K562 (cell line): ENCODE data around the gene PABPC1L. TPM values are rescaled to one million over a fixed set of nuclear protein-coding genes. Genes with fewer than 3 reads are reported as not detected.

Source experiments
- ATAC-seq: fragments of 200-7000 bp; cut with Tn5 transposase; 3 replicates; pipeline ENCODE4 v1.9.1; 2020; ENCODE audit warnings: moderate library complexity
- BruUV-seq: library from RNA; stranded (reverse); fragments of 400-500 nt; replicated peaks from 2 replicates; lab custom pipeline; 2021; lab: Mats Ljungman, UMichigan
- CTCF ChIA-PET: fragments of 300-600 bp; formaldehyde crosslinking; extraction: SDS; loops from one replicate; lab custom pipeline; 2021; ENCODE audit warnings: low intra/inter-chr PET ratio; lab: Yijun Ruan, JAX
- POLR2A ChIA-PET: fragments of 300-600, 350-650 bp; sonication (Branson Sonifier 250); formaldehyde crosslinking; extraction: SDS; loops from one replicate; lab custom pipeline; 2021; ENCODE audit warnings: antibody characterized with exemption, inconsistent platforms; lab: Yijun Ruan, JAX
- DNase-seq, 4 experiments: peaks; one replicate each; pipeline versions ENCODE4 v3.0.0 to v3.0.0-alpha.2; 2011 to 2018; ENCODE audit warnings: low spot score in 3 of 4, mixed read lengths in 3 of 4; ENCODE audit errors: extremely low read depth in 1 of 4
- FAIRE-seq: peaks from 2 replicates; lab custom pipeline; 2011; peaks lifted over from hg19 to GRCh38; lab: Jason Lieb, UNC
- H2AFZ ChIP-seq: 2 replicates; pipeline ENCODE4 v1.6.0; 2011; ENCODE audit warnings: low read depth, low read length, control low read depth, inconsistent platforms
- H3K27ac ChIP-seq: fragments of 200-600 bp; 3 replicates; pipeline ENCODE4 v1.8.0; 2011; ENCODE audit warnings: low read depth, mild to moderate bottlenecking, control low read depth, inconsistent platforms, low read length, moderate library complexity, mixed read lengths; ENCODE audit errors: extremely low read depth
- H3K27me3 ChIP-seq, 2 experiments: fragments of 300-600 bp in 1 of 2; 2 replicates in 1 of 2; 3 replicates in 1 of 2; pipeline versions ENCODE4 v1.6.0 to v1.8.0; 2011; ENCODE audit warnings: inconsistent platforms in 2 of 2, low read length in 2 of 2, mild to moderate bottlenecking in 1 of 2, mixed read lengths in 1 of 2, moderate library complexity in 1 of 2; ENCODE audit not compliant: control insufficient read depth in 2 of 2, insufficient read depth in 2 of 2
- H3K36me3 ChIP-seq: fragments of 300-600 bp; 3 replicates; pipeline ENCODE4 v1.8.0; 2011; ENCODE audit warnings: mild to moderate bottlenecking, low read length, inconsistent platforms; ENCODE audit not compliant: control insufficient read depth, insufficient read depth
- H3K4me1 ChIP-seq, 2 experiments: fragments of 200-600 bp in 1 of 2; replicated peaks in 1 of 2; 2 replicates in 1 of 2; 3 replicates in 1 of 2; pipeline versions ENCODE4 v1.5.1 to v1.8.0; 2011; ENCODE audit warnings: inconsistent platforms in 2 of 2, low read length in 2 of 2, mild to moderate bottlenecking in 1 of 2, mixed read lengths in 1 of 2, moderate library complexity in 1 of 2; ENCODE audit not compliant: control insufficient read depth in 2 of 2, insufficient read depth in 2 of 2
- H3K4me2 ChIP-seq: 2 replicates; pipeline ENCODE4 v1.6.1; 2011; ENCODE audit warnings: low read length, control low read depth, inconsistent platforms, mixed read lengths; ENCODE audit not compliant: insufficient read depth
- H3K4me3 ChIP-seq: fragments of 200-600 bp; sonication (generic), shearing (Covaris generic); 2 replicates; pipeline ENCODE4 v1.5.1; 2016; ENCODE audit warnings: control low read depth, inconsistent platforms
- H3K79me2 ChIP-seq: fragments of 200-600 bp; 3 replicates; pipeline ENCODE4 v1.8.0; 2011; ENCODE audit warnings: low read length, inconsistent platforms; ENCODE audit not compliant: control insufficient read depth, insufficient read depth
- H3K9ac ChIP-seq, 2 experiments: 2 replicates each; pipeline versions ENCODE4 v1.6.0 to v1.6.1; 2011; ENCODE audit warnings: low read depth in 2 of 2, low read length in 2 of 2, control low read depth in 1 of 2, inconsistent platforms in 1 of 2, mild to moderate bottlenecking in 1 of 2, mixed read lengths in 1 of 2; ENCODE audit not compliant: insufficient read depth in 1 of 2
- H3K9me1 ChIP-seq: one replicate; pipeline ENCODE4 v1.6.0; 2011; ENCODE audit warnings: inconsistent platforms, mild to moderate bottlenecking, low read length, moderate library complexity; ENCODE audit not compliant: control insufficient read depth, insufficient read depth
- H3K9me3 ChIP-seq: replicated peaks from 2 replicates; pipeline ENCODE4 v1.5.1; 2011; ENCODE audit warnings: low read depth, low read length, inconsistent platforms; ENCODE audit not compliant: control insufficient read depth, insufficient read depth
- H4K20me1 ChIP-seq: replicated peaks from 2 replicates; pipeline ENCODE4 v1.6.1; 2011; ENCODE audit warnings: low read length, inconsistent platforms, mixed read lengths; ENCODE audit not compliant: control insufficient read depth, insufficient read depth
- ADNP ChIP-seq: fragments of 200-800 bp; sonication (Bioruptor generic); IDR thresholded peaks from 2 replicates; pipeline ENCODE4 v1.6.1; 2016; ENCODE audit warnings: missing genetic modification characterization, missing compliant biosample characterization
- BACH1 ChIP-seq: fragments of 200-800 bp; sonication (Bioruptor generic); IDR thresholded peaks from 2 replicates; pipeline ENCODE4 v1.6.1; 2016; ENCODE audit warnings: missing genetic modification characterization, missing compliant biosample characterization
- BCOR ChIP-seq: fragments of 450-650 bp; IDR thresholded peaks from 2 replicates; pipeline ENCODE4 v1.6.1; 2016
- HDAC2 ChIP-seq: fragments of 450-650 bp; IDR thresholded peaks from 2 replicates; pipeline ENCODE4 v1.6.1; 2016; ENCODE audit warnings: mild to moderate bottlenecking
- KDM1A ChIP-seq, 2 experiments: fragments of 450-650 bp; IDR thresholded peaks; 2 replicates each; pipeline ENCODE4 v1.6.1; 2016; ENCODE audit warnings: mild to moderate bottlenecking in 2 of 2
- NEUROD1 ChIP-seq: fragments of 150-350 bp; IDR thresholded peaks from 2 replicates; pipeline ENCODE4 v1.6.1; 2014; ENCODE audit warnings: borderline replicate concordance, low read length, low read depth; ENCODE audit not compliant: partially characterized antibody
- RBM25 ChIP-seq: fragments of 200-400 bp; formaldehyde crosslinking; IDR thresholded peaks from 2 replicates; pipeline ENCODE4 v1.6.1; 2018; ENCODE audit warnings: low read length, low read depth, moderate library complexity; ENCODE audit not compliant: severe bottlenecking
- SMARCA5 ChIP-seq: fragments of 450-650 bp; IDR thresholded peaks from 2 replicates; pipeline ENCODE4 v1.6.1; 2016
- ZNF589 ChIP-seq: fragments of 200-800 bp; sonication (Bioruptor generic); IDR thresholded peaks from 2 replicates; pipeline ENCODE4 v1.6.1; 2016; ENCODE audit warnings: low read depth, missing genetic modification characterization, missing compliant biosample characterization
- ZNF766 ChIP-seq: fragments of 200-800 bp; sonication (Bioruptor generic); conservative IDR thresholded peaks from 2 replicates; pipeline ENCODE4 v1.6.1; 2016; ENCODE audit warnings: missing genetic modification characterization, missing compliant biosample characterization
- WGBS: fragments of 100-300 bp; shearing (Covaris generic); methylation state at CpG from one replicate; pipeline ENCODE4 v1.1.6; 2016; ENCODE audit warnings: low coverage, mixed read lengths; ENCODE audit not compliant: insufficient coverage; ENCODE audit errors: missing lambda C conversion rate; 5-methylcytosine and 5-hydroxymethylcytosine counted together
- in situ Hi-C: fragments of 300-500 bp; cut with MboI; formaldehyde crosslinking; loops from 4 replicates; pipeline ENCODE4 v1.15.0; 2018; ENCODE audit warnings: inconsistent platforms, mixed read lengths
- intact Hi-C: fragments of 100-400 bp; cut with micrococcal nuclease; formaldehyde crosslinking; loops from 2 replicates; pipeline ENCODE4 v1.14.2; 2022
- polyA plus RNA-seq, 8 experiments: library from polyadenylated mRNA; depleted of rRNA in 4 of 8; stranded (reverse) in 5 of 8; unstranded in 3 of 8; fragments of >200 nt; fragmentation: Nextera tagmentation in 2 of 8; fragmentation: Illumina TruSeq in 1 of 8; extraction: Ambion mirVana in 2 of 8; extraction: Trizol in 1 of 8; gene quantifications; 2 replicates each; pipeline versions ENCODE4 v1.2.1 to v1.2.3, GENCODE V29; 2011 to 2014; ENCODE audit warnings: inconsistent platforms in 1 of 8, missing spikeins in 1 of 8
- total RNA-seq, 7 experiments: library from RNA; depleted of rRNA in 6 of 7; stranded (reverse); fragments of >200 nt in 6 of 7; fragmentation: Illumina TruSeq in 2 of 7; extraction: Trizol in 2 of 7; gene quantifications; 2 replicates each; pipeline versions ENCODE4 v1.2.1 to v1.2.3, GENCODE V29; 2011 to 2021; ENCODE audit warnings: low replicate concordance in 1 of 7
- TF ChIP-seq, protein P1 (sequence below): IDR thresholded peaks from 2 replicates; pipeline ENCODE4 v1.6.1; 2011; ENCODE audit warnings: borderline replicate concordance, low read depth, mild to moderate bottlenecking, moderate library complexity, low read length; ENCODE audit not compliant: insufficient read depth, poor library complexity, severe bottlenecking
- TF ChIP-seq, protein P2 (sequence below), 2 experiments: IDR thresholded peaks; 2 replicates each; pipeline ENCODE4 v1.6.1; 2012; ENCODE audit warnings: improper control_type of control experiment in 2 of 2, low read depth in 2 of 2, low read length in 2 of 2, borderline replicate concordance in 1 of 2

PABPC1L gene
- total and polyA plus RNA-seq, 9 of the 15 experiments (the other 6 are each of a cell fraction or from before 2014, with no cell fraction given), result 6.0 to 90.3 (median 15.8) TPM

DNA sequence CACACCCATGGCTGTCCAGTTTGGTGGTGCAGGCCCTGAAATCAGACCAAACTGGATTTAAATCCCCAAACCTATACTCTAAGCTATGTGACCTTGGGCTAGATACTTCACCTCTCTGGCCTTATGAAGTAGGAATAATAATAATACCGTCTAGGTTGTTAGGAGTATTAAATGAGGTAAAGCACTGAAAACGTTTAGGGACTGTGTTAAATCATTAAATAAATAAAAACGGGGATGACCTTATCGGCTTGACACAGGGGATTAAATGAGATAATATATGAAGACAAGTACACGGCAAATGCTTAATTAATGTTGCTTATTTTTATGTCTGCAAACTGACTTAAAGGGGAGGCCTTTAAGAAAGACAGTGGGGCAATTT lies 55.8 kb downstream of the PABPC1L start:
- FAIRE-seq, result no peak
- peaks cover 24 to 60% of the 10 kb centered on the region in 2 experiments for H3K4me1 ChIP-seq
- BruUV-seq, result TSS peak; percentile 92

More for the DNA sequence above, 55.8 kb downstream of the PABPC1L start:
- peak overlapping the region; percentile 92 for H3K27ac ChIP-seq
- peak; percentile 70; the same call in 1 of the 2 replicates for TF ChIP-seq SMARCA5
- TF ChIP-seq, protein P1, sequence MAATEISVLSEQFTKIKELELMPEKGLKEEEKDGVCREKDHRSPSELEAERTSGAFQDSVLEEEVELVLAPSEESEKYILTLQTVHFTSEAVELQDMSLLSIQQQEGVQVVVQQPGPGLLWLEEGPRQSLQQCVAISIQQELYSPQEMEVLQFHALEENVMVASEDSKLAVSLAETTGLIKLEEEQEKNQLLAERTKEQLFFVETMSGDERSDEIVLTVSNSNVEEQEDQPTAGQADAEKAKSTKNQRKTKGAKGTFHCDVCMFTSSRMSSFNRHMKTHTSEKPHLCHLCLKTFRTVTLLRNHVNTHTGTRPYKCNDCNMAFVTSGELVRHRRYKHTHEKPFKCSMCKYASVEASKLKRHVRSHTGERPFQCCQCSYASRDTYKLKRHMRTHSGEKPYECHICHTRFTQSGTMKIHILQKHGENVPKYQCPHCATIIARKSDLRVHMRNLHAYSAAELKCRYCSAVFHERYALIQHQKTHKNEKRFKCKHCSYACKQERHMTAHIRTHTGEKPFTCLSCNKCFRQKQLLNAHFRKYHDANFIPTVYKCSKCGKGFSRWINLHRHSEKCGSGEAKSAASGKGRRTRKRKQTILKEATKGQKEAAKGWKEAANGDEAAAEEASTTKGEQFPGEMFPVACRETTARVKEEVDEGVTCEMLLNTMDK, result no peak
- 0 out of 2 replicates have a peak, but pooled peaks have one; percentile 17 for TF ChIP-seq ZNF589
- 0 out of 2 replicates have a peak, but pooled peaks have one; percentile 52 for TF ChIP-seq BACH1 (tag)
- TF ChIP-seq ADNP (tag), result peak; percentile 82
- peak; percentile 61 for TF ChIP-seq RBM25
- TF ChIP-seq BCOR, result peak; percentile 82
- no peak for TF ChIP-seq NEUROD1
- 0 out of 2 replicates have a peak, but pooled peaks have one; percentile 15 for TF ChIP-seq HDAC2
- TF ChIP-seq, protein P2, sequence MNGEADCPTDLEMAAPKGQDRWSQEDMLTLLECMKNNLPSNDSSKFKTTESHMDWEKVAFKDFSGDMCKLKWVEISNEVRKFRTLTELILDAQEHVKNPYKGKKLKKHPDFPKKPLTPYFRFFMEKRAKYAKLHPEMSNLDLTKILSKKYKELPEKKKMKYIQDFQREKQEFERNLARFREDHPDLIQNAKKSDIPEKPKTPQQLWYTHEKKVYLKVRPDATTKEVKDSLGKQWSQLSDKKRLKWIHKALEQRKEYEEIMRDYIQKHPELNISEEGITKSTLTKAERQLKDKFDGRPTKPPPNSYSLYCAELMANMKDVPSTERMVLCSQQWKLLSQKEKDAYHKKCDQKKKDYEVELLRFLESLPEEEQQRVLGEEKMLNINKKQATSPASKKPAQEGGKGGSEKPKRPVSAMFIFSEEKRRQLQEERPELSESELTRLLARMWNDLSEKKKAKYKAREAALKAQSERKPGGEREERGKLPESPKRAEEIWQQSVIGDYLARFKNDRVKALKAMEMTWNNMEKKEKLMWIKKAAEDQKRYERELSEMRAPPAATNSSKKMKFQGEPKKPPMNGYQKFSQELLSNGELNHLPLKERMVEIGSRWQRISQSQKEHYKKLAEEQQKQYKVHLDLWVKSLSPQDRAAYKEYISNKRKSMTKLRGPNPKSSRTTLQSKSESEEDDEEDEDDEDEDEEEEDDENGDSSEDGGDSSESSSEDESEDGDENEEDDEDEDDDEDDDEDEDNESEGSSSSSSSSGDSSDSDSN (IDR thresholded peaks at IDR 0.05; ENCODE audit: borderline replicate concordance in 1 of 2, low read depth in 2 of 2, low read length in 2 of 2), result no peak
- 0 out of 2 replicates have a peak, but pooled peaks have one; percentile 40 for TF ChIP-seq ZNF766
- TF ChIP-seq KDM1A (IDR thresholded peaks at IDR 0.05), result peak; percentile 59 to 80; a peak in 3 of 4 replicates
- peaks cover 50% of the 10 kb centered on the region for H3K79me2 ChIP-seq
- H4K20me1 ChIP-seq, result peaks cover 7% of the 10 kb centered on the region; the same call in 1 of the 2 replicates
- no peaks in the 10 kb centered on the region for H3K9me3 ChIP-seq
- H3K27me3 ChIP-seq, result no peaks in the 10 kb centered on the region
- no peaks in the 10 kb centered on the region for H3K9me1 ChIP-seq
- H2AFZ ChIP-seq, result peak overlapping the region; percentile 98
- CTCF ChIA-PET, result interaction anchor here (0.7 kb wide), 1 partner anchor 19 kb away, joined by 3 read pairs; no protein-coding TSS in a partner anchor
- H3K9ac ChIP-seq, result peak overlapping the region; percentile 90 to 98
- WGBS, result 4% methylated on average over 5 of the region's 5 CpGs
- ATAC-seq (no peak), DNase-seq (no peak)
- H3K36me3 ChIP-seq, result no peaks in the 10 kb centered on the region
- H3K4me3 ChIP-seq, result peak overlapping the region; percentile 96
- H3K4me2 ChIP-seq, result peak overlapping the region; percentile 92
- in situ Hi-C loops, result no loop called here
- intact Hi-C loops, result no loop called here
- POLR2A ChIA-PET, result interaction anchor here (1.0 to 1.5 kb wide), 3 partner anchors 9 to 1399 kb away, joined by 3 read pairs; no protein-coding TSS in a partner anchor
